ENCODE measurements around the gene GRAMD2A. TPM values are rescaled to one million over a fixed set of nuclear protein-coding genes. Genes with fewer than 3 reads are reported as not detected.

GRAMD2A gene
- total and polyA plus RNA-seq, 2 experiments from 2014 or later: 0.70 to 2.8 TPM

DNA sequence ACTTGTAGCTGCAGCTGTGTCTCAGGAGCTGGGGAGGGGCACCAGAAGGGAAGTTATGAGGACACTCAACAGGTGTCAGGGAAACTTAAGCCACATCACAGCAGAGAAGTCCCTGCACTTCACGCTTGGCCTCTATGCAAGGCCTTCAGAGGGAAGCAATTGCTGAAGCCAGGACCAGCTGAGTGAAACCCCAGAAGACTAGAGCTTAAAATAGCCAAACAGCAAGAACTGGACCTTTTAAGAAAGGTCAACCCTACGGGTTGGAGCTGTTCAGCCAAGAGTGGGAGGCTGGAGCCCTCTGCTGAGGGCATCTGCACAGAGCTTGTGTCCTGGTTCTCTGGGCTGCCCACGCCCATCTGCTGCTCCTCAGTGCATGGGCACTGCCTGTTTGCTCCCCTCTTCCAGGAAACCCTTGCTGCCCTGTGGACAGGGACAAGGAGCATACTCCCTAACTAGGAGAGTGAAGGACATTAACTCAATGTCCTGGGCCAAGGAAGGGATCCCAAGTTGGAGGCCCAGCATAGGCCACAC lies 3.9 kb upstream of the GRAMD2A start (continued):
- TF ChIP-seq, protein P1, sequence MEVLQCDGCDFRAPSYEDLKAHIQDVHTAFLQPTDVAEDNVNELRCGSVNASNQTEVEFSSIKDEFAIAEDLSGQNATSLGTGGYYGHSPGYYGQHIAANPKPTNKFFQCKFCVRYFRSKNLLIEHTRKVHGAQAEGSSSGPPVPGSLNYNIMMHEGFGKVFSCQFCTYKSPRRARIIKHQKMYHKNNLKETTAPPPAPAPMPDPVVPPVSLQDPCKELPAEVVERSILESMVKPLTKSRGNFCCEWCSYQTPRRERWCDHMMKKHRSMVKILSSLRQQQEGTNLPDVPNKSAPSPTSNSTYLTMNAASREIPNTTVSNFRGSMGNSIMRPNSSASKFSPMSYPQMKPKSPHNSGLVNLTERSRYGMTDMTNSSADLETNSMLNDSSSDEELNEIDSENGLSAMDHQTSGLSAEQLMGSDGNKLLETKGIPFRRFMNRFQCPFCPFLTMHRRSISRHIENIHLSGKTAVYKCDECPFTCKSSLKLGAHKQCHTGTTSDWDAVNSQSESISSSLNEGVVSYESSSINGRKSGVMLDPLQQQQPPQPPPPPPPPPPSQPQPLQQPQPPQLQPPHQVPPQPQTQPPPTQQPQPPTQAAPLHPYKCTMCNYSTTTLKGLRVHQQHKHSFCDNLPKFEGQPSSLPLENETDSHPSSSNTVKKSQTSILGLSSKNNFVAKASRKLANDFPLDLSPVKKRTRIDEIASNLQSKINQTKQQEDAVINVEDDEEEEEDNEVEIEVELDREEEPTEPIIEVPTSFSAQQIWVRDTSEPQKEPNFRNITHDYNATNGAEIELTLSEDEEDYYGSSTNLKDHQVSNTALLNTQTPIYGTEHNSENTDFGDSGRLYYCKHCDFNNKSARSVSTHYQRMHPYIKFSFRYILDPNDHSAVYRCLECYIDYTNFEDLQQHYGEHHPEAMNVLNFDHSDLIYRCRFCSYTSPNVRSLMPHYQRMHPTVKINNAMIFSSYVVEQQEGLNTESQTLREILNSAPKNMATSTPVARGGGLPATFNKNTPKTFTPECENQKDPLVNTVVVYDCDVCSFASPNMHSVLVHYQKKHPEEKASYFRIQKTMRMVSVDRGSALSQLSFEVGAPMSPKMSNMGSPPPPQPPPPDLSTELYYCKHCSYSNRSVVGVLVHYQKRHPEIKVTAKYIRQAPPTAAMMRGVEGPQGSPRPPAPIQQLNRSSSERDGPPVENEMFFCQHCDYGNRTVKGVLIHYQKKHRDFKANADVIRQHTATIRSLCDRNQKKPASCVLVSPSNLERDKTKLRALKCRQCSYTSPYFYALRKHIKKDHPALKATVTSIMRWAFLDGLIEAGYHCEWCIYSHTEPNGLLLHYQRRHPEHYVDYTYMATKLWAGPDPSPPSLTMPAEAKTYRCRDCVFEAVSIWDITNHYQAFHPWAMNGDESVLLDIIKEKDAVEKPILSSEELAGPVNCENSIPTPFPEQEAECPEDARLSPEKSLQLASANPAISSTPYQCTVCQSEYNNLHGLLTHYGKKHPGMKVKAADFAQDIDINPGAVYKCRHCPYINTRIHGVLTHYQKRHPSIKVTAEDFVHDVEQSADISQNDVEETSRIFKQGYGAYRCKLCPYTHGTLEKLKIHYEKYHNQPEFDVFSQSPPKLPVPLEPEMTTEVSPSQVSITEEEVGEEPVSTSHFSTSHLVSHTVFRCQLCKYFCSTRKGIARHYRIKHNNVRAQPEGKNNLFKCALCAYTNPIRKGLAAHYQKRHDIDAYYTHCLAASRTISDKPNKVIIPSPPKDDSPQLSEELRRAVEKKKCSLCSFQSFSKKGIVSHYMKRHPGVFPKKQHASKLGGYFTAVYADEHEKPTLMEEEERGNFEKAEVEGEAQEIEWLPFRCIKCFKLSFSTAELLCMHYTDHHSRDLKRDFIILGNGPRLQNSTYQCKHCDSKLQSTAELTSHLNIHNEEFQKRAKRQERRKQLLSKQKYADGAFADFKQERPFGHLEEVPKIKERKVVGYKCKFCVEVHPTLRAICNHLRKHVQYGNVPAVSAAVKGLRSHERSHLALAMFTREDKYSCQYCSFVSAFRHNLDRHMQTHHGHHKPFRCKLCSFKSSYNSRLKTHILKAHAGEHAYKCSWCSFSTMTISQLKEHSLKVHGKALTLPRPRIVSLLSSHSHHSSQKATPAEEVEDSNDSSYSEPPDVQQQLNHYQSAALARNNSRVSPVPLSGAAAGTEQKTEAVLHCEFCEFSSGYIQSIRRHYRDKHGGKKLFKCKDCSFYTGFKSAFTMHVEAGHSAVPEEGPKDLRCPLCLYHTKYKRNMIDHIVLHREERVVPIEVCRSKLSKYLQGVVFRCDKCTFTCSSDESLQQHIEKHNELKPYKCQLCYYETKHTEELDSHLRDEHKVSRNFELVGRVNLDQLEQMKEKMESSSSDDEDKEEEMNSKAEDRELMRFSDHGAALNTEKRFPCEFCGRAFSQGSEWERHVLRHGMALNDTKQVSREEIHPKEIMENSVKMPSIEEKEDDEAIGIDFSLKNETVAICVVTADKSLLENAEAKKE (CRISPR knock-in tag; IDR thresholded peaks at IDR 0.05): no peak
- TF ChIP-seq POLR2AphosphoS5 (IDR thresholded peaks at IDR 0.05; ENCODE audit: low read depth) (no peak), EZH2 (IDR thresholded peaks at IDR 0.05; ENCODE audit: low read depth, unreplicated experiment) (no peak), NANOG (IDR thresholded peaks at IDR 0.05; ENCODE audit: borderline replicate concordance) (no peak), CREB1 (CRISPR knock-in tag; IDR thresholded peaks at IDR 0.05; ENCODE audit: low read depth) (no peak), STAT1 (IDR thresholded peaks at IDR 0.05; ENCODE audit: unreplicated experiment) (no peak), ZNF331 (CRISPR knock-in tag; IDR thresholded peaks at IDR 0.05; ENCODE audit: low read depth) (no peak)
- TF ChIP-seq, protein P2, sequence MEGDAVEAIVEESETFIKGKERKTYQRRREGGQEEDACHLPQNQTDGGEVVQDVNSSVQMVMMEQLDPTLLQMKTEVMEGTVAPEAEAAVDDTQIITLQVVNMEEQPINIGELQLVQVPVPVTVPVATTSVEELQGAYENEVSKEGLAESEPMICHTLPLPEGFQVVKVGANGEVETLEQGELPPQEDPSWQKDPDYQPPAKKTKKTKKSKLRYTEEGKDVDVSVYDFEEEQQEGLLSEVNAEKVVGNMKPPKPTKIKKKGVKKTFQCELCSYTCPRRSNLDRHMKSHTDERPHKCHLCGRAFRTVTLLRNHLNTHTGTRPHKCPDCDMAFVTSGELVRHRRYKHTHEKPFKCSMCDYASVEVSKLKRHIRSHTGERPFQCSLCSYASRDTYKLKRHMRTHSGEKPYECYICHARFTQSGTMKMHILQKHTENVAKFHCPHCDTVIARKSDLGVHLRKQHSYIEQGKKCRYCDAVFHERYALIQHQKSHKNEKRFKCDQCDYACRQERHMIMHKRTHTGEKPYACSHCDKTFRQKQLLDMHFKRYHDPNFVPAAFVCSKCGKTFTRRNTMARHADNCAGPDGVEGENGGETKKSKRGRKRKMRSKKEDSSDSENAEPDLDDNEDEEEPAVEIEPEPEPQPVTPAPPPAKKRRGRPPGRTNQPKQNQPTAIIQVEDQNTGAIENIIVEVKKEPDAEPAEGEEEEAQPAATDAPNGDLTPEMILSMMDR (conservative IDR thresholded peaks at IDR 0.05; ENCODE audit: low read depth in 2 of 2): no peak

All from GM23338 (cell line).